Vein endothelial cell (primary cell): ENCODE data around the gene EPM2A. TPM values are rescaled to one million over a fixed set of nuclear protein-coding genes. Genes with fewer than 3 reads are reported as not detected.

Experiments used
- small RNA-seq: library from RNA; depleted of rRNA; stranded (forward); fragments of <200 nt; gene quantifications from one replicate; pipeline ENCODE3, GENCODE V24; 2012
- total RNA-seq: library from RNA; depleted of rRNA; stranded (reverse); fragments of >200 nt; gene quantifications from 2 replicates; pipeline ENCODE4 v1.2.3, GENCODE V29; 2012

The EPM2A gene
- 7.6 and 11.8 TPM in 2 replicates for total RNA-seq

DNA sequence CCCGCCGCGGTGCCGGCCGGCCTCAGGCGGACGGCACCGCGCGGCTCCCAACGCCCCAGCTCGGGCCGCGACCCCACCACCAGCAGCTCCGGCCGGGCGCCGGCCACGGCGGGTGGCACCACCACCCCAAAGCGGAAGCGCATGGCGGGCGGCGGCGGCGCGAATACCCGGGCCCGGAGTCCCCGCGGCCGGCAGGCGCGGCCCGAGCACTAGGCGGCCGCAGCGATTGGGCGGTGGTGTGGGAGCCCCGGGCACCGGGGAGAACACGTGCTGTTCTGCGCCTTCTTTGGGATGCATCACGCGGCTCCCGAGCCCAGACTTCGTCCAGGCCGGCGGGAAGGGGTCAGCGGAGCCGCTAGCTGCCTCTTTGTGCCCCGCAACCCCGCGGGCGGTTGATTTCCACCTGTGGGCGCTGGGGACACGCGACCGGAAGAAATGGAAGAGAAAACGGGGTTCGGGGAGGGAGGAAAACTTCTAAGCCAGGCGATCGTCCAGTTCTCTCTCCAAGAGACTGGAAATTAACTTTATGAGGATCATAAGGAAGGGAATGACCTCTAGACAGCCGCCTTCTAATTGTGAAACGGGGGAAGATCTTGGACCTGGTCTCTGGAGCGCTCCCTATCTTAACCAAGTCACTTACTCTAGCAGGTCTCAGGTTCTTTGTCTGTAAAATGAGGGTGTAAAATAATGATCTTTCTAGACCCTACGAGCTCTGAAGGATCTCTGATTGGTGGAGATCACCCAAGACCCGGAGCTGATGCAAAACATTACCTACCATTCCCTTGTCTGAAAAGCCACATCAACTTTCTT is at the start of gene EPM2A:
TSS of gene EPM2A (minus strand) at position 165 of the 810 bp plus-strand sequence. CDS start at position 143, 22 bp downstream.

Small RNA genes lying within 50 kb of the gene (small RNA-seq; reads per million reads assigned to genes)
- gene AL023806.2: not detected

Other genes starting within 250 kb of the EPM2A start
- 9.1 and 12.6 TPM in 2 replicates for gene FBXO30, start 79.3 kb upstream of the EPM2A start, total RNA-seq
- gene SHPRH, start 228.8 kb upstream of the EPM2A start, total RNA-seq: 16.0 and 20.5 TPM in 2 replicates